K562 (cell line): Measurements from ENCODE around the gene NTRK1. TPM values are rescaled to one million over a fixed set of nuclear protein-coding genes. Genes with fewer than 3 reads are reported as not detected.

ENCODE experiments used
- EP400 ChIP-seq: fragments of 450-650 bp; IDR thresholded peaks from 2 replicates; pipeline ENCODE4 v1.6.1; 2017; ENCODE audit warnings: antibody characterized with exemption, mild to moderate bottlenecking, moderate library complexity
- NEUROD1 ChIP-seq: fragments of 150-350 bp; IDR thresholded peaks from 2 replicates; pipeline ENCODE4 v1.6.1; 2014; ENCODE audit warnings: borderline replicate concordance, low read length, low read depth; ENCODE audit not compliant: partially characterized antibody
- polyA plus RNA-seq, 8 experiments: library from polyadenylated mRNA; depleted of rRNA in 4 of 8; stranded (reverse) in 5 of 8; unstranded in 3 of 8; fragments of >200 nt; fragmentation: Nextera tagmentation in 2 of 8; fragmentation: Illumina TruSeq in 1 of 8; extraction: Ambion mirVana in 2 of 8; extraction: Trizol in 1 of 8; gene quantifications; 2 replicates each; pipeline versions ENCODE4 v1.2.1 to v1.2.3, GENCODE V29; 2011 to 2014; ENCODE audit warnings: inconsistent platforms in 1 of 8, missing spikeins in 1 of 8
- total RNA-seq, 7 experiments: library from RNA; depleted of rRNA in 6 of 7; stranded (reverse); fragments of >200 nt in 6 of 7; fragmentation: Illumina TruSeq in 2 of 7; extraction: Trizol in 2 of 7; gene quantifications; 2 replicates each; pipeline versions ENCODE4 v1.2.1 to v1.2.3, GENCODE V29; 2011 to 2021; ENCODE audit warnings: low replicate concordance in 1 of 7
- TF ChIP-seq, protein P1 (sequence below), 2 experiments: fragments of 450-650 bp in 1 of 2; sonication (generic) in 1 of 2; formaldehyde crosslinking in 1 of 2; IDR thresholded peaks; 2 replicates each; pipeline versions ENCODE4 v1.7.1 to v1.9.0; 2016 to 2022; ENCODE audit warnings: inconsistent platforms in 1 of 2, mild to moderate bottlenecking in 1 of 2, missing genetic modification reagents in 1 of 2

NTRK1 gene
- total and polyA plus RNA-seq, 9 of the 15 experiments (the other 6 are each of a cell fraction or from before 2014, with no cell fraction given) = 0.46 to 30.0 (median 7.9) TPM

DNA sequence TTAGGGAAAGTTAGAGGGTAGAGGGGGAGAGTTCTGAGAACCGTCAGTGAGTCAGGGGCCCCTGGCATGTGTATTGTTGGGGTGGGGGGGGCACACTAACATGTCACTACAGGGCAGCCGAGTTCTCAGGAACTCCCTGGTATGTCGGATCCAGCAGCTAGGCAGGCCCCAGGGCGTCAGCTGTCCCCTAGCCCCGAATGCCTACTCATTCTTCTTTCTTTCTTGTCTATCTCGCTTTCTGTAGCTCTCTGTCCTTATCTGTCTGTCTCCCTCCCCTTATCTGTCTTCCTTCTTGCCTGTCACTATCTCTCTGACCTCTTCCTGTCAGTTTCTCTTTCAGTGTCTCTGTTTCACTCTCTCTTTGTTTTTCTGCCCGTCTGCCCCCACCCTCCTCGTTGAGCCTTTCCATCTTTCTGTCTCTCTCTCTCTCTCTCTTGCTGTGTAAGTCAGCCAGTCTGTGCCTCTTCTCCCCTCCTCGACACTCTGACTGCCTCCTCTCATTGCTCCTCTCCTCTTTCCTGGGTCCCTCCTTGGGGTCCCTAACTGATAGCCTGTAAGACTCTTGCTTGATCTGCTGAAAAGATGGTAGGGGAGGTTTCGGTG, 2.4 kb downstream of the NTRK1 start (continued):
- TF ChIP-seq, protein P1, sequence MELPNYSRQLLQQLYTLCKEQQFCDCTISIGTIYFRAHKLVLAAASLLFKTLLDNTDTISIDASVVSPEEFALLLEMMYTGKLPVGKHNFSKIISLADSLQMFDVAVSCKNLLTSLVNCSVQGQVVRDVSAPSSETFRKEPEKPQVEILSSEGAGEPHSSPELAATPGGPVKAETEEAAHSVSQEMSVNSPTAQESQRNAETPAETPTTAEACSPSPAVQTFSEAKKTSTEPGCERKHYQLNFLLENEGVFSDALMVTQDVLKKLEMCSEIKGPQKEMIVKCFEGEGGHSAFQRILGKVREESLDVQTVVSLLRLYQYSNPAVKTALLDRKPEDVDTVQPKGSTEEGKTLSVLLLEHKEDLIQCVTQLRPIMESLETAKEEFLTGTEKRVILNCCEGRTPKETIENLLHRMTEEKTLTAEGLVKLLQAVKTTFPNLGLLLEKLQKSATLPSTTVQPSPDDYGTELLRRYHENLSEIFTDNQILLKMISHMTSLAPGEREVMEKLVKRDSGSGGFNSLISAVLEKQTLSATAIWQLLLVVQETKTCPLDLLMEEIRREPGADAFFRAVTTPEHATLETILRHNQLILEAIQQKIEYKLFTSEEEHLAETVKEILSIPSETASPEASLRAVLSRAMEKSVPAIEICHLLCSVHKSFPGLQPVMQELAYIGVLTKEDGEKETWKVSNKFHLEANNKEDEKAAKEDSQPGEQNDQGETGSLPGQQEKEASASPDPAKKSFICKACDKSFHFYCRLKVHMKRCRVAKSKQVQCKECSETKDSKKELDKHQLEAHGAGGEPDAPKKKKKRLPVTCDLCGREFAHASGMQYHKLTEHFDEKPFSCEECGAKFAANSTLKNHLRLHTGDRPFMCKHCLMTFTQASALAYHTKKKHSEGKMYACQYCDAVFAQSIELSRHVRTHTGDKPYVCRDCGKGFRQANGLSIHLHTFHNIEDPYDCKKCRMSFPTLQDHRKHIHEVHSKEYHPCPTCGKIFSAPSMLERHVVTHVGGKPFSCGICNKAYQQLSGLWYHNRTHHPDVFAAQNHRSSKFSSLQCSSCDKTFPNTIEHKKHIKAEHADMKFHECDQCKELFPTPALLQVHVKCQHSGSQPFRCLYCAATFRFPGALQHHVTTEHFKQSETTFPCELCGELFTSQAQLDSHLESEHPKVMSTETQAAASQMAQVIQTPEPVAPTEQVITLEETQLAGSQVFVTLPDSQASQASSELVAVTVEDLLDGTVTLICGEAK (IDR thresholded peaks at IDR 0.05) = peak; percentile 69; the same call in 1 of the 2 replicates
- TF ChIP-seq, protein P1 (CRISPR knock-in tag; IDR thresholded peaks at IDR 0.05) = no peak
- TF ChIP-seq EP400 = peak; percentile 69; the same call in 1 of the 2 replicates
- peak; percentile 25 for TF ChIP-seq NEUROD1
